ENCODE results near the gene STX2.
A peak's percentile ranks its signal among the peaks of the same experiment; 100 is the strongest.
"Not testable (repeated sequence)": the region's sequence is repeated elsewhere in the genome, so short reads cannot be mapped to it uniquely, and the experiment has no call there.

The STX2 gene

GRCh38 chr12:130795906-130796305, 43.1 kb downstream of the STX2 start:
- no peak for DNase-seq

- no peak for DNase-seq
These were observed 45.5 kb downstream of the STX2 start for GRCh38 chr12:130793554-130793849.

- DNase-seq, result no peak
These were observed 46.1 kb downstream of the STX2 start for GRCh38 chr12:130792821-130793553.

- DNase-seq, result no peak
These were observed 47.4 kb downstream of the STX2 start for GRCh38 chr12:130791629-130792028.

GRCh38 chr12:130788515-130788914, 50.5 kb downstream of the STX2 start:
- DNase-seq, result no peak

GRCh38 chr12:130787445-130788410, 51.3 kb downstream of the STX2 start:
- DNase-seq, result no peak

- DNase-seq, result no peak
These were observed 52.0 kb downstream of the STX2 start for GRCh38 chr12:130787041-130787440.

GRCh38 chr12:130783110-130783715, 55.8 kb downstream of the STX2 start:
- no peak for DNase-seq

GRCh38 chr12:130782245-130782644, 56.8 kb downstream of the STX2 start:
- not testable (repeated sequence) for DNase-seq

- DNase-seq, result no peak
These were observed 58.0 kb downstream of the STX2 start for GRCh38 chr12:130780880-130781575.

GRCh38 chr12:130780325-130780724, 58.7 kb downstream of the STX2 start:
- DNase-seq, result no peak

- no peak for DNase-seq
These were observed 60.3 kb downstream of the STX2 start for GRCh38 chr12:130778776-130779175.

GRCh38 chr12:130776857-130777339, 62.2 kb downstream of the STX2 start:
- no peak for DNase-seq

- DNase-seq, result peak; percentile 64 to 70
These were observed 62.8 kb downstream of the STX2 start for GRCh38 chr12:130775953-130776856.

GRCh38 chr12:130770413-130771028, 68.5 kb downstream of the STX2 start:
- DNase-seq, result no peak

GRCh38 chr12:130768120-130768519, 70.9 kb downstream of the STX2 start:
- no peak for DNase-seq

GRCh38 chr12:130766470-130766869, 72.6 kb downstream of the STX2 start:
- DNase-seq, result no peak

GRCh38 chr12:130765186-130765659, 73.8 kb downstream of the STX2 start:
- peak in 1 of 2 donors; percentile 11 for DNase-seq

GRCh38 chr12:130764475-130765185, 74.4 kb downstream of the STX2 start:
- DNase-seq, result peak in 1 of 2 donors; percentile 21

- DNase-seq, result peak in 1 of 2 donors; percentile 5
These were observed 75.0 kb downstream of the STX2 start for GRCh38 chr12:130764073-130764472.

All from inflammatory macrophage treated with lipopolysaccharide for 1 hour (primary cell).